ENCODE data around the gene SEC63.
"Not testable (repeated sequence)": the region's sequence is repeated elsewhere in the genome, so short reads cannot be mapped to it uniquely, and the experiment has no call there.

Gene SEC63

DNA sequence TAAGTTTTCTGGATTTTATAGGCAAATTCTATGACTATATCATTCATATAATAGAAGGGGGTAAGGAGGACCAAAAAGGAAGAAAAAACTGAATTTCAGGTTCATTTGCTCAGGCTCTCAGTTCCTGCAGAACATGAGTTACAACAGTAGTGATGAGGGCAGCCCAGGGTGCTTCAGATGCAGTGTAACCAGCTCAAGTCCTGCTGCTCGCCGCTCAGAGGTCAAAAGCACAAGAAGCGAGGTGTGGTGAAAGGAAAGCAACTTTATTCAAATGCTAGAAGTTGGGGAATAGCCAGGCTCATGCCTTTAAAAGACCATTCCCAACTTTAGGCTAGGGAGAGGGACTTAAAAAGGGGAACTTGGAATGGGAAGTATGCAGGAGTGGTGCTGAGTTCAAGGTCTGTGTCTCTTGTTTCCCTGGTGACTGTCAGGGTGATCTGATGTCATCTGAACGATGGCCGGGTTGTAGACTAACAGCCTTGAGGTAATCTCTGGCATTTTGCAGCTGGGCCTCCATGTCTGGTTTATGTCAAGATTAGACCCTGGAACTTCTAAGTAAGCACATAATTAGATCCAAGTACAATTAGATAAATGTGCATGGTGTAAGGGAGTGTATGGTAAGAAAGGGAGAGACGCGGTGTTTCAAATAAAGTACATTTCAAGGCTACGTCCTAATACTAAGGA is 14.5 kb upstream of the SEC63 start:
- DNase-seq = no peak

DNA sequence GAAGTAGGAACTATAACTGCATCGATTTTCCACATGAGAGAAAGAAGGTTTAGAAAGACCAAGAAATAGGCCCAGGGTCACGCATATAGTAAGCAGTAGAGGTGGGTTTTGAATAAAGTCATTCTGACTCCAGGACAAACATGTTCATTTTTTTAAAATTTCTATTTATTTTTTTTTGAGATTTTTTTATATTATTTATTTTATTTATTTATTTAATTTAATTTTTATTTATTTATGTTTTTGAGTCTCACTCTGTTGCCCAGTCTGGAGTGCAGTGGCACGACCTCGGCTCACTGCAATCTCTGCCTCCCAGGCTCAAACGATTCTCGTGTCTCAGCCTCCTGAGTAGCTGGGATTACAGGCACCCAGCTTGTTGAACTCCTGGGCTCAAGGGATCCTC is 13.2 kb upstream of the SEC63 start:
- no peak for DNase-seq

DNA sequence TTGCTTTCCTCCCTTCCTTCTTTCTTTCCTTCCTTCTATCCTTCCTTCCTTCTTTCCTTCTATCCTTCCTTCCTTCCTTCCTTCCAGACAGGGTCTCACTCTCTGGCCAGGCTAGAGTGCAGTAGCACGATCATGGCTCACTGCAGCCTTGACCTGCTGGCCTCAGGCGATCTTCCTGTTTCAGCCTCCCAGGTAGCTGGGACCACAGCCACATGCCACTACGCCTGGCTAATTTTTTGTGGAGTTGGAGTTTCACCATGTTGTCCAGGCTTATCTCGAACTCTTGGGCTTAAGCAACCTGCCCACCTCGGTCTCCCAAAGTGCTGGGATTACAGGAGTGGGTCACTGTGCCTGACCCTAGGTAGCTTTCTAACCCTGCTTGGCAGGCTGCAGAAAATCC is 12.2 kb upstream of the SEC63 start:
- DNase-seq = no peak

DNA sequence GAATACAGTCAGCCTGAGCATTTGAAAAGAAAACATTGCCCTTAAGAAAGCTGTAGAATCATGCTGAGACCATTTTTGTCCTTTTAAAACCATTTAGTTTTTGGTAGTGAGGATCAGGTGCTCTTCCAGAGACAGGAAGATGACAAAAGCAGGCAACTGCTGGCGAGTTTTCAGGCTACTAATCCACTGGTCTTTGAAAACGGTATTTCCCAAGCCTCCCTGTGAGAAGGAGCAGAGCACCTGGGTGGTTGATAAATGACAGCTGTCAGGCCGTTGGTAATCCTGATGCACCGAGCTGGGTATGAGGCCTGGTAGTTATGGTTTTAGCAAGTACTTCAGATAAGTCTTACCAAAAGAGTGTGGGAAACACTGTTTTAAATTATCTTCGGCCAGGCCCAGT is 10.1 kb upstream of the SEC63 start:
- DNase-seq = no peak

DNA sequence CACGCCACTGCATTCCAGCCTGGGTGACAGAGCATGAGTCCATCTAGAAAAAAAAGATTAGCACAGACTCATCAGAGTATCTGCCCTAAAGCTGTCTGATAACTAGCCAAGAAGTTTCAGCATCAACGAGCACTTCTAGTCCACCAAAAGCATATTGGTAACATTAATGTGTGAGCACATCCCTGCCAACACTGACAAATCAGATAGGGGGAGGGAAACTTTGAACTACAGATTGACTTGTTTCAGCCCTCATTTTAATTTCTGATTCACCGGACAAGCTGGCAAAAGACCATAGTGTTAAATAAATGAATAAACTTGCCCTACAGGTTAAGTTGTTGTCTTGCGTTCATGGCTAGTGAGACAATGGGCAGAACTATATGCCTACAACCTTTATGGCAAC is 7.7 kb upstream of the SEC63 start:
- peak; percentile 8 for DNase-seq

DNA sequence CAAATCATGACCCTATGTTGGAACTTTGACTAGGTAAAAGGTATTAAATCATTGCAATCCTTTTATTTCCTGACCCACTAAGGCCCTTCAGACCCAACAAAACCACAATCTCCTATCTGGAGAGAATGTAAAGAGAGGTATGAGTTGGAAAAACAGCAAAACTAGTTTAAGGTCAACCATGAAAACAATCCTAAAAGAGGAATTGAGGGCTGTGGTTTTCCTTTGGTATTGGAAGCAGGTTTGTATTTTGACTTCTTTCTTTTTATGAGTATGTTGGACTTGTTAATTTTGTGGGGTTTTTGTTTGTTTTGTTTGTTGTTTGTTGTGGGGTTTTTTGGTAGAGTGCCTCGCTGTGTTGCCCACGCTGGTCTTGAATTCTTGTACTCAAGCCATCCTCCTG is 4.7 kb upstream of the SEC63 start:
- DNase-seq = no peak

DNA sequence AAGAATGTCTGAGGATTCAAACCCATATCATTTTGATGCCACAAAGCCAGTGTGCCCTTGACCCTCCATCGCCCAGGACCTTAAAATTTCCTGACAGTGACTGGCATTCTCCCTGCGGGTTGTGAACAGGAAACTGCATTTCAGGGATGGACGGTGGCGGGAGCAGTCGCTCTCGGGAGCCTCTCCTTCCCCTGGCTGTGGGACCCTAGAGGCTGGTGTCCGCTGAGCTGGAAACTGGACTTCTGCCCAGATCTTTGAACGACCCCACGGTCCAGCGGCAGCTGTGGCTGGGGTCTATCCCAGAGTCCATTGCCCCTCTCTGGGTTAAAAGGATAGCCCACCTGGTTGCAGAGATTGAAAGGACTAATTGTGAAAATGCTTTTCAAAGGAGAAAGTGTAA is 1.4 kb upstream of the SEC63 start:
- no peak for DNase-seq

DNA sequence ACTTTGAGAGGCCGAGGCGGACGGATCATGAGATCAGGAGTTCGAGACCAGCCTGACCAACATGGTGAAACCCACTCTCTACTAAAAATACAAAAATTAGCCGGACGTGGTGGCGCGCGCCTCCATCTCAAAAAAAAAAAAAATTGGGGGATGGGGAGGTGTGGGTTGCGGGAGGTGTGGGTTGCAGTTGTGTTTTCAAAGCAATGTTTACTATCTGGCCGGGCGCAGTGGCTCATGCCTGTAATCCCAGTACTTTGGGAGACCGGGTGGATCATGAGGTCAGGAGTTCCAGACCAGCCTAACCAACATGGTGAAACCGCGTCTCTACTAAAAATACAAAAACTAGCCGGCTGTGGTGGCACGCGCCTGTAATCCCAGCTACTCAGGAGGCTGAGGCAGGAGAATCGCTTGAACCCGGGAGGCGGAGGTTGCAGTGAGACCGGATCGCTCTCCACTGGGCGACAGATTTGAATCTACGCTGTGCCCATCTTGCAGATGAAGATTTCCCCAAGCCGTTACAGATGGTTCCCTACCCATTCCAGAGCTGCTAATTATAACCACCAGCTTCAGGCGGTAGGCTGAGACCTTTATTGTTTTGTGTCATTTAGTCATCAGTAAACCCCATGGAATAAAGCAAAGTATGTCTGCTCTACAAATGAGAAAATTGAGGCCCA is 818 bp upstream of the SEC63 start:
- not testable (repeated sequence) for DNase-seq

DNA sequence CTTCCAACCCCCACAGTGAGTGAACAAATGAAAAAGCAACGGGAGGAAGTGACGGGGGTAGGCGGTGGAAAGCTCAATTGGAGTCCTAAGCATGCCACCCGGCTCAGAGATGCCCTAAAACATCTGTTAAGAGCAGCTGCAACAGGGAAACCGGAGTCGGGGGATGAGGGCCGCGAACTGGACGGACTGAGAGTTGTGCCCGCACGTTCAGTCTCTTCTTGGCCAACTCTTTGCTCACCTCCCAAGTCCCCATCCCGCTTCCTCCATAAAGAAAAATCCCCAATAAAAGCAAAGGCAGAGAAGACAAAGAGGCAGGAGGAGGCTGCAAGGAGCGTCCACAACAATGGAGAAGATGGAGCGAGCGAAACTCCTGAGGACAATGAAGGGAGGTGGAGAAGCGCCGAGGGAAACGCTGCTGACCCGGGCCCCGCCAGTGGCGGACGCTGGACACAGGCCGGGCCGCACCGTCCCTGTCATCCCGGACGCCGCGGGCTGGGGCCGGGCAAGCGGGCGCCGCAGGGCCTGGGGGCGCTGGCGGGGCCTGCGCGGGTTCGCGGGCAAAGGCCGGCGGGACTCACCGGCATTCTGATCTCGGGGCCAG is 600 bp downstream of the SEC63 start:
- DNase-seq = peak; percentile 75

DNA sequence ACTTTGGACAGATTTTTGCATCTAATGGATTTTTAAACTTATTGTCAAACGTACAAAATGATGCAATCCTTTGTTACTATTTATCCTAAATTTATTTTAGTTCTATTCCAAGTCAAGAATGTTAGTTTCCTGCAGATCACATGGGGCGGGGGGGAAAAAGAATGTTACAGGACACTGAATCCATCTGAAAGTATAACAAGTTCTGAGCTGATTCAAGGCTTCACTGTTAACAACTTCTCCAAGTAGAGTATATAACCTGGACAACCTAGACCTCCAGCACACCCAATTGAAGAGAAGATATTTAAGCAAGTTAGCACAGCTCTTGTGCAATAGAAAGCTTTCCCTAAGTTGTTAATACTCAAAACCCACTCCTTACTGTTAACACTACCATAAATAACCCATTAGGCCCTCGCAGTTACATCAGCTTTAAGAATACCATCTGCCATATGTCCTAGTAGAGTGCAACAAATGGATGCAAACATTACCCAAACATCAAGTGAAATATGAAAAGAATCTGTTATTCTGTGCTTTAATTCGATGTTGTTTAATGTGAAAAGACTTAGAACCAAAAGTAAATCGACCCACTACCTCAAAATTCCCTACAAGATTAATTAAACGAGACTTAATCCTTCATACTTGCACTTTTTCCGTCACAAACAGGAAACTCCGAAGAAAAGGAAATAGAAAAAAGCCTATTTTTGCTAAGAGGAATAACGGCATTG is 1.3 kb downstream of the SEC63 start:
- DNase-seq = peak; percentile 72

DNA sequence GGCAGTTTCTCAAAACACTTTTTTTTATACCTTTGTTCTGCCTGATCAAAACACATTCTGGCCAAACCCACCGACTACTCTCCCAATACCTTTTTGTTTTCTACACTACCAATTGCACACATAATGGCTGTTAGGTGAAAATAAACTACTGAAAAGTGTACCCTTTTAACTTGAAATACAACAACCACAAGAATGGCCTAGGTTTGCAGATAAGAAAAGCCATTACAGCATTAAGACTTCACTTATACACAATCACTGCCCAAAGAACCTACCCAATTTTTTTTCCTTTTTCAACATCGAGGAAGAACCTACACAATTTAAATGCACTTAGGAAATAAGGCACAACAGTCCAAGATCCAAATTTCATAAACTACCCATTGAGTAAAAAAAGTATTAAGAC is 1.8 kb downstream of the SEC63 start:
- DNase-seq = no peak

DNA sequence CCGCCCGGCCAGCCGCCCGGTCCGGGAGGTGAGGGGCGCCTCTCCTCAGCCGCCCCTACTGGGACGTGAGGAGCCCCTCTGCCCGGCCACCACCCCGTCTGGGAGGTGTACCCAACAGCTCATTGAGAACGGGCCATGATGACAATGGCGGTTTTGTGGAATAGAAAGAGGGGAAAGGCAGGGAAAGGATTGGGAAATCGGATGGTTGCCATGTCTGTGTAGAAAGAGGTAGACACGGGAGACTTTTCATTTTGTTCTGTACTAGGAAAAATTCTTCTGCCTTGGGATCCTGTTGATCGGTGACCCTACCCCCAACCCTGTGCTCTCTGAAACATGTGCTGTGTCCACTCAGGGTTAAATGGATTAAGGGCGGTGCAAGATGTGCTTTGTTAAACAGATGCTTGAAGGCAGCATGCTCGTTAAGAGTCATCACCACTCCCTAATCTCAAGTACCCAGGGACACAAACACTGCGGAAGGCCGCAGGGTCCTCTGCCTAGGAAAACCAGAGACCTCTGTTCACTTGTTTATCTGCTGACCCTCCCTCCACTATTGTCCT is 4.1 kb downstream of the SEC63 start:
- DNase-seq = not testable (repeated sequence)

DNA sequence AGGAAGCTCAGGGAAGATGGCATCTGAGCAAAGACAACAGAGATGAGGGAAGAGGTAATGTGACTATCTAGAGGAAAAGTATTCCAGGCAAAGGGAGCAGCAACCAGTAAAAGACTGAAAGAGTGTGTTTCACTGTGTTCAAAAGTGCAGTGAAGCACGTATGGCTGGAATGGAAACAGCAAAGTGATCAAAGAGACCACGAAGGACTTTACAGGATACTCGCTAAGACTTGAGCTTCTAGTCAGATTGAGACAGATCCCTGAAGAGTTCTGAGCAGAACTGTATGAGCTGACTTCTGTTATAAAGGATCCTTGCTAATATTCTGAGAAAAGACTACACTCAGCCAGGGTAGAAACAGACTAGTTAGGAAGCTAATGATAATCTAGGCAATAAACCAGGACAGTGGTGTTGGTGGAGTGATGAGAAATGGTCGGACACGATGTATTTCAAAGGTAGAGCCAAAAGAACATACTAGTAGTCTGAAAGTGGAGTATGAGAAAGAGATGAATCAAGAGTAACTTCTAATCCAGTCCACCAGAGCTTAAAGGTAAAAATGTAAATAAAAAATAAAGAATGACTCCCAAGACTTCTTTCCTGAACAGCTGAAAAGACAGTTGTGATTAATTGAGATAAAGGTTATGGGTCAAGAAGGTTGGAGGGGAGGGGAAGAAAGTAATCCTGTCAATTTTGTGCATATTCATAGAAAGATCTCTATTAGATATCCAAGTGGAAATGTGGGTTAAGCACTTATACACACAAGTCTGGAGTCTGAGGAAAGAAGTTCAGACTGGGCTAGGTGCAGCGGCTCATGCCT is 14.2 kb downstream of the SEC63 start:
- no peak for DNase-seq

DNA sequence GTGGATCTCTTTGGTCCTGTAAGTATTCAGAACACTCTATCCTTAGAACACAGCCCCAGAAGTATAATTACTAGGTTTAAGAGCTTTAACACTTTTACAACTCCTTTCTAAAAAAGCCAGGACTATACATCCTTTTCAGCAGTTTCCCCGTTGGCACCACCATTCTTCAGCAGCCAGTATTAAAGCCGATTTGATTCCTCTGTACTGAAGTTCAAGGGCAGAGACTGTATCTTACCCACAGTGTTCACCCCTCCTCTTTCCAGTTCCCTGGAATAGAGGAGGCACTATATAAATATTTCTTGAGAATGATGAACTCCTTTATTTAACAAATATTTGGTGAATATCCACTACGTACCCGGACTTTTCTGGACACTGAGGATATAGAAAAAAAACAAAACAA is 15.9 kb downstream of the SEC63 start:
- DNase-seq = no peak

DNA sequence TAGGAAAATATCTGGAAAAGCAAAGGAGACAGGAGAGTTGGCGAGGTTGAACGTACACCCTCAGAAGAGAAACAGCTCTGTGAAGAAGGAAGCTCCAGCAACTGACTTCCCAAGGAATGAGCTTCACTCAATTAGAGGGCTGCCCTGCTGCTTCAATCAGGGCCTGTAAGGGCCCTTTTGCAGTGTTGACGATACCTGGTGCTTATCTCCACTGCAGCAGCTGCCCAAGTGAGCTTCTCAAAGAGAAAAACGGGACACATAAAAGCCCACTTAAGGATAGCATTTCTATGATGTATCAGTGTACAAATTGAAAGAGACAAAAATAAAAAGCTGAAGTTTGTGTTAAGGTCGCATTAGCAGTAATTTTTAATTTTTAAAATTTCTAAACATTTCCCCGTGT is 16.4 kb downstream of the SEC63 start:
- no peak for DNase-seq

DNA sequence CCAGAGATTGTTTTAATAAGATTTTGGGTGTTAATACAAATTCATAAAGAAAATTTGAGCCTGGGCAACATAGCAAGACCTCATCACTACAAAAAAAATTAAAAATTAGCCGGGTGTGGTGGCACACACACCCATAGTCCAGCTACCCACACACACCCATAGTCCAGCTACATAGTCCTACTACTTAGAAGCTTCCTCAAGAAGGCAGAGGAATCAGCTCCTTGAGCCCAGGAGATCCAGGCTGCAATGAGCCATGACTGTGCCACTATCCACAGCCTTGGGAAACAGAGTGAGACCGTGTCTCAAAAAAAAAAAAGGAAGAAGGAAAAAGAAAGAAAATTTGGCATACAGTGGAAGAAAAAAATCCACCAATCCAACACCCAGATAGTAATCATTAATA is 16.8 kb downstream of the SEC63 start:
- DNase-seq = no peak

DNA sequence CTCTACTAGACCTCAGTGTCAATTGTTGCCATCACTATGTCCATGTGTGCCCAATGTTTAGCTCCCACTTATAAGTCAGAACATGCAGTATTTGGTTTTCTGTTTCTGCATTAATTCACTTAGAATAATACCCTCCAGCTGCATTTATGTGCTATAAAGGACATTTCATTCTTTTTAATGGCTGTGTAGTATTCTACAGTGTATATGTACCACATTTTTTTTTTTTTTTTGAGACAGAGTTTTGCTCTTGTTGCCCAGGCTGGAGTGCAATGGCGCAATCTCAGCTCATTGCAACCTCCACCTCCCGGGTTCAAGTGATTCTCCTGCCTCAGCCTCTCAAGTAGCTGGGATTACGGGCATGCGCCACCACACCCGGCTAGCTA is 21.1 kb downstream of the SEC63 start:
- not testable (repeated sequence) for DNase-seq

DNA sequence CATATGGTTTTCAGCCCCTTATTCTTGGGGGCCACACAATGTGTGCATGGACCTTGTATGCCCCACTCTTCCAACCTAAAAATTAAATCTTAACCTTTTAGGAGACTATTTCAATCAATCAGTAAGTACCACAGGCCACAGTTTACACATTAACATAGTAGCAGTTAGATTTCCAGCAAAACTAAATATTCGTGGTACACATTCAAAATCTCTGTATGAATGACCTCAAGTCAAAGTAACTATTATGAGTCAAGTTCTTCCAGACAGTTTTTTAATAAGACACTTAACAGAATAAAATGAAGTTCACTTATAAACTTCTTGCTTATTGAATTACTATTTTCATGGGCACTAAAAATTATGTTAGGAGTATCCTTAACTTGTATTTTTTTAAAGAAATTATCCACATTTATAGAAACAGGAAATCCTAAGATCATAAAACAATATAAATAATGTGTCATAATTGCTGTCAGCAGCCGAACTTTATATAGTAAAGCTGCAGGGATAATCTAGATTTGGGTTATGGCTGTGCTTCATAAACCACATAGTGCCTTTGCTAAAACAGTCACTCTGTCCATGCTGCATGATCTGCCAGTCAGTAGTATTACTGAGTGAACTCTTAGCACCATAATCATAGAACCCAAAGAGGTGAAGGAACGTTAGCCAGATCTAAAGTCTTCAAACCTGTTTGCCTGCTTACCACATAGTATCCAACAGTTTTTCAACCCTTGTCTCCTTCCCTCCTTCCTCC is 21.7 kb downstream of the SEC63 start:
- no peak for DNase-seq

DNA sequence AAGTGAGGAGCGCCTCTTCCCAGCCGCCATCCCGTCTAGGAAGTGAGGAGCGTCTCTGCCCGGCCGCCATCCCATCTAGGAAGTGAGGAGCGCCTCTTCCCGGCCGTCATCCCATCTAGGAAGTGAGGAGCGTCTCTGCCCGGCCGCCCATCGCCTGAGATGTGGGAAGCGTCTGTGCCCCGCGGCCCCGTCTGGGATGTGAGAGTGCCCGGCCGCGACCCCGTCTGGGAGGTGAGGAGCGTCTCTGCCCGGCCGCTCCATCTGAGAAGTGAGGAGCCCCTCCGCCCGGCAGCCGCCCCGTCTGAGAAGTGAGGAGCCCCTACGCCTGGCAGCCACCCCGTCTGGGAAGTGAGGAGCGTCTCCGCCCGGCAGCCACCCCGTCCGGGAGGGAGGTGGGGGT is 23.8 kb downstream of the SEC63 start:
- not testable (repeated sequence) for DNase-seq

DNA sequence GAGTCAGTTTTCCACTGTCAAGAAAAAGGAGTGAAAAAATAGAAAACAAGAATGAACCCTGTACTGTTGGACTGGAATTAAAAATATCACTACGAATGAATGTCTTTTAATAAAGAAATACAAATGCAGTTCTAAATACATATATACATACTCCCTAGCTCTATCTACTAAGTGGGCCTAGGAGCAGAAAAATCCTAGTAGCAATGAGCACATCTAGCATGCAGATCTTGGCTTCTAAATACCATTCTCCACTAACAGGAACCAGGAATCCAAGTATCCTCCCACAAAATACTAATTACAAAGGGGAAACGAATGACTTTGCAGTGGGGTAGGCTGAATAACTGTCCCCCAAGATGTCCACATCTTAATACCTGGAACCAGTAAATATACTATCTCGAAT is 25.4 kb downstream of the SEC63 start:
- no peak for DNase-seq

DNA sequence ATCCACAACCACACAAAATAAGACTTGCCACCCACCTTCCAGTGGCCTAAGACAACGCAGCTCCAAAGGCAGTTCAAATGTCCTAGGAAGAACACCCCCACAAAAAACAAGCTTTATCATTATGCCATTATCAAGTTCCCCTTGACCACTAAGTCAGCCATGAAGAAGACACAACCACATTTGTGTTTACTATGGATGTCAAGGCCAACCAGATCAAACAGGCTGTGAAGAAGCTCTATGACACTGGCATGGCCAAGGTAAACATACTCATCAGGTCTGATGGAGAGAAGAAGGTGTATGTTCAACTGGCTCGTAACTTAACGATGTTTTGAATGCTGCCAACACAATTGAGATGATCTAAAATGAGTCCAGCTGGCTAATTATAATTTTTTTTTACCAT is 26.1 kb downstream of the SEC63 start:
- no peak for DNase-seq

DNA sequence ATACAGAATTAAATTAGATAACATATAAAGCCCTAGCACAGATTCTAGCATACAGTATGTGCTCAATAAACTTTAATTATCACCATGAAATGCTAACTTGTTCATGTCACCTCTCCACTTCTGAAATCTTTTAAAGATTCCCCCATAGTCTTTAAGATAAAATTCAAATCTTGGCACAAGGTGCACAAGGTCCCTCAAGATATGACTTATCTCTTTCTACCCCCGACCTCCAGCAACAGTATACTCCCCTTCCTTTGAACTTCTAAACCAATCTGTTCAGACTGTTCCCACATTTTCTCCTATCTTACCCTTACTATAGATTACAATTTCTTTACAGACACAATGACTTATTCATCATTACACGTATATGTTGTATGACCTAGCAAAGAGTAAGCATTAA is 29.0 kb downstream of the SEC63 start:
- no peak for DNase-seq
